GM18502 (cell line): Measurements from ENCODE around the gene AKAP8L.

Experiments used
- ATAC-seq: cut with Tn5 transposase; IDR thresholded peaks from one replicate; pipeline ENCODE4 v1.9.1; 2021; ENCODE audit warnings: mild to moderate bottlenecking; ENCODE audit not compliant: unreplicated experiment, poor library complexity

Gene AKAP8L

DNA sequence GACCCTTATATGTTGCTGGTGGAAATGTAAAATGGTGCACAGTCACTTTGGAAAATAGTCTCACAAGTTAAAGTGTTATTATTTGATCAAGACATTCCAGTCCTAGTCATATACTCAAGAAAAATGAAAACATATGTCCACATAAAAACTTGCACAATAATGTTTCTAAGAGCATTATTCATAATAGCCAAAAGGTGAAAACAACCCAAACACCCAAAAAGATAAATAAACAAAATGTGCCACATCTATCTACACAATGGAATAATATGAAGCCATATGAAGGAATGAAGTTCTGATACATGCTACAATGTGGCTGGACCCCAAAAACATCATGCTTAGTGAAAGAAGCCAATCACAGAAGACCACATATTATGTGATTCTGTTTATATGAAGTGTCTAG, 24.8 kb downstream of the AKAP8L start:
- no peak for ATAC-seq

DNA sequence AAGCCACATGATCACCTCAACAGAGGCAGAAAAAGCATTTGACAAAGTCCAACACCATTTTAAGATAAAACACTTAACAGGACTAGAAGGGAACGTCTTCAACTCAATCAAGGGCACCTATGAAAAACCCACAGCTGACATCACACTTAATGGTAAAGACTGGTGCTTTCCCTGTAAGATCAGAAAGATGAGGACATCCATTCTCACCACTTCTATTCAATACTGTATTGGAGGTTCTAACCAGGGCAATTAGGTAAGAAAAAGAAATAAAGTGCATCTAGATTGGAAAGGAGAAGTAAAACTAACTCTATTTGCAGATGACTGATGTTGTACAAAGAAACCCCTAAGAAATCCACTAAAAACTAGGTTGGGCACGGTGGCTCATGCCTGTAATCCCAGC, 28.0 kb downstream of the AKAP8L start:
- no peak for ATAC-seq

GRCh38 chr19:15381864-15382263, 36.9 kb downstream of the AKAP8L start:
- ATAC-seq: no peak

DNA sequence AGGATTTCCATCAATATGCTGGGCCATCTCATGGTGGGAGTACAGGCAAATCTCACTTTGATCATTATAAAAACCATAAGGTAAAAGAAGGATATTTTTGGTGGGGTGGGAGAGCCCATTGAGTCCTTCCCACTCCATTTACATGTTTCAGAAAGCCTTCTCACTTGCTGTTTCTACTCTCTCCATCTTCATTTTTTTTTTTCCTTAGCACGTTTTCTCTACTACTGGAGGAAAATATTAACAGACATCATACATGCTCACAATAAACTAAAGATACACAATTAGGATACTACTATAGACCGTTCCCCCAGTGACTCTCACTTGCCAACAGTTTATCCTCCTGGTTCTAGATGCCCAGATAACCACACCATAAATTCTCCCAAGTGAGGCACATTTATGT, 37.4 kb downstream of the AKAP8L start:
- ATAC-seq: no peak

GRCh38 chr19:15379999-15380647, 38.7 kb downstream of the AKAP8L start:
- peak; percentile 24 for ATAC-seq

DNA sequence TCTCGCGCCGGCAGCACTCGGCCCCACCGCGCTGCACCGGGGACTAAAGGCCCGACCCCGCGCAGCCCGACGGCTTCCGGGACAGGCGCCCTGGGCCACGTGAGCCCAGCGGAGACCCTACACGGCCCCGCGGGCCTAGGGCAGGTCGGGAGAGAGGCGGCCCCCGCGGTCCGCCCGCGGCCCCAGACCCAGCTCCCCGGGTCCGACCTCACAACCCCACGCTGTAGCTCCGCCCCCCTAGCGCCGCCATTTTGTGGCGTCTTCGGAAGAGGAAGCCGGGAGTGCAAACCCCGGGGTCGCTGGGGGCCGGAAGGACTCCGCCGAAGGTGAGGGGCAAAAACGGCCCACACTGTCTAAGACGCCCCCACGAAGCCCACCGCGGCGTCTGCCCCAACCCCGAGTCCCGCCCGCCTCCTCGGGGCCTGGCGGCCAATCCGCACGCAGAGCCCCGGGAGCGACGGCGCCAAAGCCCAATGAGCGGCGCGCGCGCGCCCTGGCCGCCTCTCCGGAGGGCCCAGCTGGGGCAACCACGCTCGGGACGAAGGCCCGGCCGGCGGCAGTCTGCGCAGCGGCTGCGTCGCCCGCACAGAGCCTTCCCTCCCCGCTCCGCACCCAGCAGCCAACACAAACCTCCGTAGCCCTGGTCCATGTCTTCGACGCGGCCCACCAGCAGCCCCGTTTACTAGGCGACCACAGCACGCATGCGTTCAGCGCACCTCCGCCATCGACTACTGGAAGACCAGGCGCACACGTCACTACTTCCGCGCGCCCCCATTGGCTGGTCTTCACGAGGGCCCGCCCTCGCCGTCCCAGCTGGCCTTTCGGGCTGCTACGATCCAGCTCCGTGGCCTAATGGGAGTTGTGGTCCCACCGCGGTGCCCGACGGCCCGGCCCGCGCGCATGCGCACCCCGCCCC, 39.4 kb downstream of the AKAP8L start, which contains the start of gene AKAP8:
Gene AKAP8 (minus strand): TSS at position 705 of the 916 bp plus-strand sequence. CDS start 56 bp downstream, at position 649.
- peak; percentile 78 for ATAC-seq

- ATAC-seq: no peak
These were observed 40.2 kb downstream of the AKAP8L start for GRCh38 chr19:15378534-15379082.

DNA sequence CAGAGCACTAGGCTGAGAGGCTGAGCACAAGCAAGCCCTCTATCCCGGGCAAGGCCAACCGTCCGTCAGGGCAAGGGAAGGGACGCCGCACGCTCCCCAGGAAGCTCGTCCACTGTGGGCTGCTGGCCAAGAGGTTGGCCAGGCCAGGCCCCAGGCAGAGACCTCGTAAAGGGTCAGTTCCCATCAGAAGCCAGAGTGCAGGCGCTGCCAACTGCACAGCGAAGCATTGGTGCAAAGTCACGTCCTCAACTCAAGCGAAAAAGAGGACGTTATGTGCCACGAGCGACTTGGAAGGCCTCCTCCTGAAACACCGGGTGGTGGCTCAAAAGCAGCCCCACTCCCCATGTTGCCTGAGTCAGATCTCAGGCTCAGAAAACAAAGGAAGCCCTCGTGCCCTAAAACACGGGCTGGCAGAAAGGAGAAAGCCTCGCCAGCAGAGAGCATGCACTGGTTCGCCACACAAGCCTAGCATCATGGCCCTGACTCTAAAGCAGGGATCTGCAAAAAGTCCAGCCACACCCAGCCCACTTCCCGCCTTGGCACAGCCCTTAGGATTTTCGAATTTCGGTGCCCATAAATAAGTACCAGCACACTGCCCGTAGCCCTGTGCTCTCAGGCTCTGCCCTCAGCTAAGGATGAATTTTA, 43.9 kb downstream of the AKAP8L start:
- ATAC-seq: no peak

GRCh38 chr19:15374105-15374651, 44.6 kb downstream of the AKAP8L start:
- ATAC-seq: no peak

- no peak for ATAC-seq
These were observed 45.1 kb downstream of the AKAP8L start for GRCh38 chr19:15373644-15374043.

- no peak for ATAC-seq
These were observed 45.9 kb downstream of the AKAP8L start for GRCh38 chr19:15372891-15373301.

GRCh38 chr19:15372470-15372869, 46.3 kb downstream of the AKAP8L start:
- no peak for ATAC-seq

DNA sequence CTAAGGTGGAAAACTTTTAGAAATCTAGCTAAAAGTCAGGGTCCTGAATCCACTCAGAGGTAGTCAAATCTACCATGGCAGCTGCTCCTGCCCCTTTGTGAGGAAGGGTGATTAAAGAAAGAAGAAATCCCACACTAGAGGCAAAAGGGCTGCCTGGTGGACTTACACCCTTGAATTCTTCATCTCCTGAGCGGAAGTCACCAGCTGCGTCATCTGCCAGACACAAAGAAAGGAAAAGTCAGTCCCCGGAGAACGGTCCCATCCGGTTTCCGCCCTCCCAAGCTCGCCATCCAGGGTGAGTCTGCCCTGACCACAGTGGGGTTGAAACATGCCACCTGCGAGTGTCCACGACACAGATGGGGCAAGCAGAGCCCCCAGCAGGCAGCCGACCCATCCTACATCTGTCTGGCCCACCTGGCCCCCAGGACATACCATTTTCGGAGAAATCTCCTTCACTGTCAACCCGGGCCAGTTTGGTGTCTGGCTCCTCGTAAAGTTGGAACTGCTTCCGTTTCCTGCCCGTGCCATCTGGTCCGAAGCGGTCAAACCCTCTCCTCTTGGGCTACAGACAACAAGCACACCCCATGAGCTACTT, 46.9 kb downstream of the AKAP8L start:
- ATAC-seq: no peak

- no peak for ATAC-seq
These were observed 47.7 kb downstream of the AKAP8L start for GRCh38 chr19:15371119-15371518.

GRCh38 chr19:15369594-15369891, 49.2 kb downstream of the AKAP8L start:
- no peak for ATAC-seq

DNA sequence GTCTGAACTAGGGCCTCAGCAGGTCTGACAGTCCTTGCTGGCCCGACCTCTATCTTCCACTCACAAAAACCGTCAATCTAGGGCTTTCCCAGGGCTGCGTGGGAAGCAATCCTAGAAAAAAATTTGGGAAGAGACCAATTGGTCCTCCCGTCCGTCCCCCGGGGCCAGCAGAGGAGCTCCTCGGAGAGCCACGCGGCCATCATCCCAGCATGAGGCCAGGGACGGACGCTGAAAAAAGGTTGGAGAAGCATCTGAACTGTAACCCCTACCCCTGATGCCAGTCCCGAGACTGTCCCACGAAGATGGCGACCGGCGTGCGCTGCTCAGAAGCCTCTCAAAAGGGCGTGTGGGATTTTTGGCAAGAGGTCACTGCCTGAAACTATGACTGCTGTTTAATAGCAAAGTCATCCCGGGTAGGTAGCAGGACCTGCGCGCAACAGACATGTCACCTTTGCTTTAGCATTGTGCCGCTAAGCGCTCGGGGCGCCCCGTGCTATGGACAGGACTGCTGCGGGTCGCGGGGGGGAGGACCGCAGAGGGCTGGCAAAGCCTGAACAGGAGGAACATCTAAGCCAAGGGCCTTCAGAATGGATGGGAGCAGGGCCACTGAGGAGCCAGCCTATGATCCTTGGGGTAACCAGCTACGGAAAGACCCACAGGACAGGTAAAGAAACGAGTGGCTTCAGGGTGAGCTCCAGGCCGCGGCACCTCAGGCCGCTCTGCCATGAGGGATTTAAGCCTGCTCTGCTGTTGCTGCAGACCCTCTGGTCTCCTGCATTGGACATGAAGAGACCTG, 49.8 kb downstream of the AKAP8L start:
- no peak for ATAC-seq

DNA sequence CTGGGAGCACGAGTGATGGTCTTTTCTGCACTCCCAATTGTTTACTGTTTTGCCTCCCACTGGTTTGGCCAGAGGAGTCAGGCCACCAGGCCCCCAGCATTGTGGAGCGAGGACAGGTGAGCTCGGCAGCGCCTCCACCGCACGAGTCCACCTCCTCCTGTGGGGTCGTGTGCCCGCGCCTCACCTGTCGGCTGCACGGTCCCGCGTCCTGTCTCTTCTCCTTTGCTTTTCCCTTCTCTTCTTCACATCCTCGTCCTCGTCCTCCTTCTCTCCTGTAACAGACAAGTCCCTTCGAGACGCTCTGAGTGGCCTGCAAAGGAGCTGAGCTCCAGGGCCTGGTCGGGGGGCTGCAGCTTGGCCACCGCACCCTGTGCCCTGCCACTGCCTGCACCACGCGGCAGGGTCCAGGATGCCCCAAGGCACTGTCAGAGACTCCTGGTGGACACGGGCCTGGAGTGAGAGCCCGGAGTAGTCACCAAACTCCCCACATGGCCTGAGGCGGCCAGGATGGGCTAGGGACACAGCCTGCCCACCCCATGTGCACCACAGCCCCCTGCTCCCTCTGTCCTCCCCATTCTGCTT, 50.6 kb downstream of the AKAP8L start:
- no peak for ATAC-seq

DNA sequence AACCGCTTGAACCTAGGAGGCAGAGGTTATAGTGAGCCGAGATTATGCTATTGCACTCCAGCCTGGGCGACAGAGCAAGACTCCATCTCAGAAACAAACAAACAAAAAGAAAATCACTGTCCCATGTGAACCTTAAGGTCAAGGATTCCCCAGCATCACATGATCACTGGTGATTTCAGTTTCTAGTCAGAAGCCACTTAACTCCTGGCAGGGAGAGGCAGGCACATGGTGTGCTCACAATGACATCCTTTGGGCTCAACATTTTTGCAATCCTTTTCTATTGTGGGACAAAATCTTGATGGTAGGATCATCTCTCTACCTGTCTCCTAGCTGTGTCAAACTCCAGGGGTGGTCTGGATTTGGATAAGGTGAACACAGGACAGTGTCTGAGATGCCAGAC, 51.3 kb downstream of the AKAP8L start:
- no peak for ATAC-seq

GRCh38 chr19:15365264-15365663, 53.5 kb downstream of the AKAP8L start:
- ATAC-seq: no peak
